ENCODE data around the gene CLDN6.
A peak's percentile ranks its signal among the peaks of the same experiment; 100 is the strongest.
"Not testable (repeated sequence)": the region's sequence is repeated elsewhere in the genome, so short reads cannot be mapped to it uniquely, and the experiment has no call there.

The CLDN6 gene

GRCh38 chr16:3017794-3018506 is at the start of gene CLDN6:
Gene CLDN6 (minus strand): TSS chr16:3018183. CDS start chr16:3016021, 2,162 bp downstream.
- no peak for DNase-seq (ENCODE audit: low spot score)

- no peak for DNase-seq (ENCODE audit: low spot score)
Observed at GRCh38 chr16:3066440-3066748, 48.4 kb upstream of the CLDN6 start.

- no peak for DNase-seq (ENCODE audit: low spot score)
Observed at GRCh38 chr16:3065742-3066439, 47.9 kb upstream of the CLDN6 start.

GRCh38 chr16:3065069-3065741 is 47.2 kb upstream of the CLDN6 start, which contains the start of gene IL32:
Gene IL32 (plus strand): TSS chr16:3065640. CDS start chr16:3065812, 172 bp downstream.
- DNase-seq (ENCODE audit: low spot score): peak; percentile 58

- DNase-seq (ENCODE audit: low spot score): peak; percentile 8
Observed at GRCh38 chr16:3063625-3064386, 45.8 kb upstream of the CLDN6 start.

GRCh38 chr16:3062553-3062952 is 44.6 kb upstream of the CLDN6 start:
- no peak for DNase-seq (ENCODE audit: low spot score)

- DNase-seq (ENCODE audit: low spot score): no peak
Observed at GRCh38 chr16:3060339-3061127, 42.5 kb upstream of the CLDN6 start.

- DNase-seq (ENCODE audit: low spot score): no peak
Observed at GRCh38 chr16:3059723-3060242, 41.8 kb upstream of the CLDN6 start.

- DNase-seq (ENCODE audit: low spot score): peak; percentile 78
Observed at GRCh38 chr16:3059041-3059722, 41.2 kb upstream of the CLDN6 start.

- DNase-seq (ENCODE audit: low spot score): no peak
Observed at GRCh38 chr16:3058139-3059030, 40.4 kb upstream of the CLDN6 start.

- no peak for DNase-seq (ENCODE audit: low spot score)
Observed at GRCh38 chr16:3057181-3058138, 39.5 kb upstream of the CLDN6 start.

- no peak for DNase-seq (ENCODE audit: low spot score)
Observed at GRCh38 chr16:3056336-3057180, 38.6 kb upstream of the CLDN6 start.

GRCh38 chr16:3055734-3056115 is 37.7 kb upstream of the CLDN6 start:
- not testable (repeated sequence) for DNase-seq (ENCODE audit: low spot score)

- no peak for DNase-seq (ENCODE audit: low spot score)
Observed at GRCh38 chr16:3054965-3055733, 37.2 kb upstream of the CLDN6 start.

GRCh38 chr16:3053330-3053710 is 35.3 kb upstream of the CLDN6 start:
- not testable (repeated sequence) for DNase-seq (ENCODE audit: low spot score)

- not testable (repeated sequence) for DNase-seq (ENCODE audit: low spot score)
Observed at GRCh38 chr16:3052571-3053329, 34.8 kb upstream of the CLDN6 start.

Data from SW480 (cell line).